GM18505 (cell line): Measurements from ENCODE around the gene DRICH1.
"Not testable (repeated sequence)": the region's sequence is repeated elsewhere in the genome, so short reads cannot be mapped to it uniquely, and the experiment has no call there.

Source experiments
- ATAC-seq: cut with Tn5 transposase; IDR thresholded peaks from one replicate; pipeline ENCODE4 v1.9.1; 2021; ENCODE audit not compliant: unreplicated experiment
- POLR2A ChIP-seq: IDR thresholded peaks from 4 replicates; pipeline ENCODE4 v1.6.1; 2011; ENCODE audit warnings: borderline replicate concordance; ENCODE audit not compliant: insufficient read depth, insufficient read length; ENCODE audit errors: extremely low read depth

Gene DRICH1

GRCh38 chr22:23571486-23571885 lies 60.6 kb downstream of the DRICH1 start:
- TF ChIP-seq POLR2A: no peak
- no peak for ATAC-seq

- ATAC-seq: no peak
- no peak for TF ChIP-seq POLR2A
Observed at GRCh38 chr22:23570681-23571080, 61.4 kb downstream of the DRICH1 start.

GRCh38 chr22:23569716-23570115 lies 62.4 kb downstream of the DRICH1 start:
- no peak for TF ChIP-seq POLR2A
- ATAC-seq: no peak

GRCh38 chr22:23569291-23569690 lies 62.8 kb downstream of the DRICH1 start:
- no peak for ATAC-seq
- no peak for TF ChIP-seq POLR2A

GRCh38 chr22:23566705-23567475 lies 65.2 kb downstream of the DRICH1 start:
- no peak for TF ChIP-seq POLR2A
- ATAC-seq: no peak

- ATAC-seq: no peak
- no peak for TF ChIP-seq POLR2A
Observed at GRCh38 chr22:23565915-23566704, 66.0 kb downstream of the DRICH1 start.

- ATAC-seq: no peak
- TF ChIP-seq POLR2A: no peak
Observed at GRCh38 chr22:23565305-23565914, 66.7 kb downstream of the DRICH1 start.

GRCh38 chr22:23564276-23564675 lies 67.8 kb downstream of the DRICH1 start:
- TF ChIP-seq POLR2A: no peak
- ATAC-seq: no peak

- TF ChIP-seq POLR2A: no peak
- ATAC-seq: no peak
Observed at GRCh38 chr22:23563111-23563510, 69.0 kb downstream of the DRICH1 start.

GRCh38 chr22:23562186-23562585 lies 69.9 kb downstream of the DRICH1 start:
- TF ChIP-seq POLR2A: no peak
- no peak for ATAC-seq

- not testable (repeated sequence) for ATAC-seq
Observed at GRCh38 chr22:23561025-23561510, 71.1 kb downstream of the DRICH1 start.

GRCh38 chr22:23560215-23560614 lies 71.9 kb downstream of the DRICH1 start:
- ATAC-seq: not testable (repeated sequence)
